Measurements from ENCODE around the gene B4GALT2. TPM values are rescaled to one million over a fixed set of nuclear protein-coding genes. Genes with fewer than 3 reads are reported as not detected.

The B4GALT2 gene
- total RNA-seq, 1 donor from 2014 or later = 23.7 TPM

- Histone ChIP-seq H3K9ac (no peak overlapping the region), H3F3A (ENCODE audit: low read depth) (peaks cover 29% of the 10 kb centered on the region), H3K9me3 (ENCODE audit: low read depth) (no peaks in the 10 kb centered on the region), H3K36me3 (no peaks in the 10 kb centered on the region), H4K20me1 (ENCODE audit: low read depth) (peaks cover 38% of the 10 kb centered on the region), H3K27ac (no peak overlapping the region), H3K4me1 (peaks cover 30% of the 10 kb centered on the region), H2AFZ (replicated peaks) (no peak overlapping the region), H3K4me3 (no peak overlapping the region), H3K79me2 (ENCODE audit: low read depth) (no peaks in the 10 kb centered on the region), H3K4me2 (no peak overlapping the region), H3K27me3 (peaks cover 48% of the 10 kb centered on the region)
- Mint-ChIP-seq H3K4me3 (no peak overlapping the region), H3K4me1 (peaks cover 33% of the 10 kb centered on the region), H3K27me3 (ENCODE audit: insufficient read depth, low read depth) (peaks cover 16% of the 10 kb centered on the region), H3K27ac (no peak overlapping the region), H3K9me3 (no peaks in the 10 kb centered on the region), H3K36me3 (peaks cover 9% of the 10 kb centered on the region)
- TF ChIP-seq CTCF (IDR thresholded peaks at IDR 0.05) (no peak), EZH2phosphoT487 (IDR thresholded peaks at IDR 0.05) (no peak), EZH2 (IDR thresholded peaks at IDR 0.05) (no peak)
- DNase-seq (ENCODE audit: low spot score) = no peak
Observed at GRCh38 chr1:43931711-43932660, 47.0 kb upstream of the B4GALT2 start.

- Histone ChIP-seq H3K4me3 (peak overlapping the region; percentile 81), H3K4me2 (peak overlapping the region; percentile 99)
- H3K27ac Mint-ChIP-seq = peak overlapping the region; percentile 39
Observed at GRCh38 chr1:43932786-43933385, 46.1 kb upstream of the B4GALT2 start.

More at GRCh38 chr1:43932786-43933385, 46.1 kb upstream of the B4GALT2 start:
- H3F3A ChIP-seq (ENCODE audit: low read depth) = peaks cover 29% of the 10 kb centered on the region
- TF ChIP-seq EZH2 (IDR thresholded peaks at IDR 0.05) (no peak), CTCF (IDR thresholded peaks at IDR 0.05) (no peak), EZH2phosphoT487 (IDR thresholded peaks at IDR 0.05) (no peak)
- peak overlapping the region; percentile 100 for H2AFZ ChIP-seq (replicated peaks)
- H3K36me3 ChIP-seq = no peaks in the 10 kb centered on the region
- no peak for DNase-seq (ENCODE audit: low spot score)
- peak overlapping the region; percentile 16 for H3K9ac ChIP-seq
- peaks cover 57% of the 10 kb centered on the region for H3K27me3 ChIP-seq
- Mint-ChIP-seq H3K4me1 (peaks cover 33% of the 10 kb centered on the region), H3K36me3 (peaks cover 5% of the 10 kb centered on the region), H3K4me3 (peak overlapping the region; percentile 65), H3K9me3 (no peaks in the 10 kb centered on the region), H3K27me3 (ENCODE audit: insufficient read depth, low read depth) (peaks cover 22% of the 10 kb centered on the region)
- H3K4me1 ChIP-seq = peaks cover 30% of the 10 kb centered on the region
- H4K20me1 ChIP-seq (ENCODE audit: low read depth) = peaks cover 42% of the 10 kb centered on the region
- H3K9me3 ChIP-seq (ENCODE audit: low read depth) = no peaks in the 10 kb centered on the region
- no peak overlapping the region for H3K27ac ChIP-seq
- no peaks in the 10 kb centered on the region for H3K79me2 ChIP-seq (ENCODE audit: low read depth)
